MCF 10A (cell line): ENCODE measurements around the gene CYSTM1. TPM values are rescaled to one million over a fixed set of nuclear protein-coding genes. Genes with fewer than 3 reads are reported as not detected.
A peak's percentile ranks its signal among the peaks of the same experiment; 100 is the strongest.

Source experiments
- BruUV-seq: library from RNA; stranded (reverse); fragments of 400-500 nt; replicated peaks from 2 replicates; lab custom pipeline; 2021; lab: Mats Ljungman, UMichigan
- CTCF ChIA-PET: fragments of 300-600 bp; sonication (Branson Sonifier 250); formaldehyde crosslinking; extraction: SDS; loops from one replicate; lab custom pipeline; 2021; ENCODE audit warnings: antibody characterized with exemption, inconsistent platforms; lab: Yijun Ruan, JAX
- POLR2A ChIA-PET: fragments of 300-600, 350-650 bp; sonication (Branson Sonifier 250); formaldehyde crosslinking; extraction: SDS; loops from one replicate; lab custom pipeline; 2020; ENCODE audit warnings: antibody characterized with exemption, inconsistent platforms; lab: Yijun Ruan, JAX
- DNase-seq: peaks from one replicate; pipeline ENCODE4 v3.0.0-alpha.2; 2018; ENCODE audit not compliant: unreplicated experiment
- H3K27ac Mint-ChIP-seq: one replicate; pipeline ENCODE4 v1.8.0; 2022; ENCODE audit warnings: mild to moderate bottlenecking, low read depth, mixed read lengths; ENCODE audit not compliant: unreplicated experiment
- H3K27me3 Mint-ChIP-seq: one replicate; pipeline ENCODE4 v1.8.0; 2022; ENCODE audit warnings: mixed read lengths; ENCODE audit not compliant: insufficient read depth, unreplicated experiment
- H3K36me3 Mint-ChIP-seq: one replicate; pipeline ENCODE4 v1.8.0; 2022; ENCODE audit warnings: mild to moderate bottlenecking, moderate library complexity, mixed read lengths; ENCODE audit not compliant: insufficient read depth, unreplicated experiment
- H3K4me1 Mint-ChIP-seq: one replicate; pipeline ENCODE4 v1.8.0; 2022; ENCODE audit warnings: mixed read lengths; ENCODE audit not compliant: insufficient read depth, unreplicated experiment
- H3K4me3 Mint-ChIP-seq: one replicate; pipeline ENCODE4 v1.8.0; 2022; ENCODE audit warnings: mild to moderate bottlenecking, moderate library complexity, mixed read lengths; ENCODE audit not compliant: unreplicated experiment
- H3K9me3 Mint-ChIP-seq: one replicate; pipeline ENCODE4 v1.8.0; 2022; ENCODE audit warnings: mixed read lengths; ENCODE audit not compliant: unreplicated experiment
- CTCF ChIP-seq: fragments of 200-600 bp; IDR thresholded peaks from one replicate; pipeline ENCODE4 v1.8.0; 2022; ENCODE audit warnings: antibody characterized with exemption, mild to moderate bottlenecking; ENCODE audit not compliant: unreplicated experiment
- intact Hi-C: fragments of 100-400 bp; cut with micrococcal nuclease; formaldehyde crosslinking; loops from 2 replicates; pipeline ENCODE4 v1.14.1; 2022
- total RNA-seq: library from RNA; stranded (reverse); gene quantifications from 2 replicates; pipeline ENCODE4 v1.2.3, GENCODE V29; 2022

CYSTM1 gene
- total RNA-seq, 1 experiment from 2014 or later = 59.4 TPM

GRCh38 chr5:140174014-140174413 is 974 bp upstream of the CYSTM1 start:
- peaks cover 16% of the 10 kb centered on the region for H3K36me3 Mint-ChIP-seq
- H3K4me3 Mint-ChIP-seq = peak overlapping the region; percentile 89
- intact Hi-C loops = loop anchor here (2.0 kb wide), 1 partner anchor 67 kb away; no protein-coding TSS in a partner anchor
- ChIA-PET CTCF (interaction anchor here (0.8 to 1.6 kb wide), 7 partner anchors 29 to 177 kb away, joined by 3 to 8 read pairs (median 4); partner anchors contain the start of gene HBEGF), POLR2A (interaction anchor here (0.7 to 5.2 kb wide), 17 partner anchors 8 to 227 kb away, joined by 3 to 48 read pairs (median 6); partner anchors contain the start of genes ANKHD1 and HBEGF)
- H3K27me3 Mint-ChIP-seq = no peaks in the 10 kb centered on the region
- H3K4me1 Mint-ChIP-seq = peaks cover 11% of the 10 kb centered on the region
- peak overlapping the region; percentile 98 for H3K27ac Mint-ChIP-seq
- no peak for DNase-seq
- BruUV-seq = no TSS peak
- no peaks in the 10 kb centered on the region for H3K9me3 Mint-ChIP-seq
- TF ChIP-seq CTCF = no peak

- TF ChIP-seq CTCF = peak; percentile 28
- Mint-ChIP-seq H3K4me1 (peaks cover 11% of the 10 kb centered on the region), H3K27ac (peak overlapping the region; percentile 98), H3K27me3 (no peaks in the 10 kb centered on the region), H3K4me3 (peak overlapping the region; percentile 89), H3K9me3 (no peaks in the 10 kb centered on the region), H3K36me3 (peaks cover 16% of the 10 kb centered on the region)
- ChIA-PET CTCF (interaction anchor here (0.5 to 1.6 kb wide), 4 partner anchors 61 to 176 kb away, joined by 3 to 4 read pairs (median 4); no protein-coding TSS in a partner anchor), POLR2A (interaction anchor here (0.7 to 5.2 kb wide), 23 partner anchors 10 to 226 kb away, joined by 3 to 48 read pairs (median 5); partner anchors contain the start of genes ANKHD1 and HBEGF)
- BruUV-seq = no TSS peak
- intact Hi-C loops = loop anchor here (2.0 to 5.0 kb wide), 3 partner anchors 47 to 172 kb away; partner anchors contain the start of gene HBEGF
- DNase-seq = peak; percentile 65
Measured at GRCh38 chr5:140175367-140176030, 511 bp downstream of the CYSTM1 start.

GRCh38 chr5:140176031-140176387 is 1.0 kb downstream of the CYSTM1 start:
- CTCF ChIA-PET = interaction anchor here (0.8 to 2.2 kb wide), 2 partner anchors 68 to 175 kb away, joined by 3 to 16 read pairs; no protein-coding TSS in a partner anchor
- no peak for DNase-seq
- POLR2A ChIA-PET = interaction anchor here (0.7 to 5.2 kb wide), 14 partner anchors 10 to 225 kb away, joined by 3 to 48 read pairs (median 6); partner anchors contain the start of genes ANKHD1 and HBEGF
- Mint-ChIP-seq H3K36me3 (peaks cover 16% of the 10 kb centered on the region), H3K4me3 (peak overlapping the region; percentile 89), H3K4me1 (peaks cover 11% of the 10 kb centered on the region), H3K9me3 (no peaks in the 10 kb centered on the region), H3K27me3 (no peaks in the 10 kb centered on the region), H3K27ac (peak overlapping the region; percentile 98)
- no TSS peak for BruUV-seq
- no peak for TF ChIP-seq CTCF
- intact Hi-C loops = loop anchor here (5.0 kb wide), 2 partner anchors 46 to 171 kb away; partner anchors contain the start of gene HBEGF

GRCh38 chr5:140178086-140178410 is 3.1 kb downstream of the CYSTM1 start:
- ChIA-PET CTCF (interaction anchor here (0.7 to 2.8 kb wide), 12 partner anchors 10 to 175 kb away, joined by 3 to 16 read pairs (median 5); partner anchors contain the start of gene HBEGF), POLR2A (interaction anchor here (0.6 to 5.2 kb wide), 3 partner anchors 13 to 59 kb away, joined by 3 to 48 read pairs (median 5); no protein-coding TSS in a partner anchor)
- H3K4me3 Mint-ChIP-seq = no peak overlapping the region
- BruUV-seq = no TSS peak
- DNase-seq = no peak
- TF ChIP-seq CTCF = no peak
- H3K27ac Mint-ChIP-seq = no peak overlapping the region
- no peaks in the 10 kb centered on the region for H3K27me3 Mint-ChIP-seq
- H3K4me1 Mint-ChIP-seq = peaks cover 23% of the 10 kb centered on the region
- H3K9me3 Mint-ChIP-seq = no peaks in the 10 kb centered on the region
- intact Hi-C loops = loop anchor here (5.0 kb wide), 2 partner anchors 44 to 169 kb away; partner anchors contain the start of gene HBEGF
- H3K36me3 Mint-ChIP-seq = peaks cover 16% of the 10 kb centered on the region
